ENCODE measurements around the gene HLA-DPA1. TPM values are rescaled to one million over a fixed set of nuclear protein-coding genes. Genes with fewer than 3 reads are reported as not detected.

Gene HLA-DPA1
- total RNA-seq, 1 donor from 2014 or later: 7.3 TPM

DNA sequence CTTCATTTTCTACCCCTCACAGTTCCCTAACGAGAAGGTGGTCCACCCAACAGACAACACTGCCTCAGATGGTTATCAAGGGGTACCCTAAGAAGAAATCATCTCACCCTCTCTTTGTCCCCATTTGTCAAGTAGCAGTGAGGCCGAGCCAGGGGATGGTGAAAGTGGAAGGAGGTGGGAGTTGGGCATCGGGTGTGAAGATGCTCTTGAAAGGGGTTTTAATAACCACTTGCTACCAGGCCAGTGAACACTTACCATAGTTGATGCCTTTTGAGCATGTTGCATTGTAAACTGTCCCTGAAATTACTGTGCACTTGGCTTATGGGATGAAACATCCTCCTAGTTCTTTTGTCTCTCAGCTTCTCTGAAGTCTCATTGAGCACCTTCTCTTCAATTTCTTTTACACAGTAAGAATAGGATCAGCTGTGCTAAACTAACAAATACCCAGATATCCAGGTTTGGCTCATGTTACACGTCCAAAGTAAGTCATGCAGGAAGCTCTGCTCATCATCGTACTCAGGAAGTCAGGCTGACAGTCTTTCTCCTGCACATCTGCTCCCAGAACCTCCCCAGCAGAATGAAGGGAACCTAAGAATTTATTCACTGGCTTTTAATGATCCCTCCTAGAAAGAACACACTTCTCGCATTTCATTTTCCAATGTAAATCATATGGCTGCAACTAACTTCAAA, 15.6 kb upstream of the HLA-DPA1 start:
- DNase-seq (ENCODE audit: extremely low read depth, low read depth, low spot score): no peak

DNA sequence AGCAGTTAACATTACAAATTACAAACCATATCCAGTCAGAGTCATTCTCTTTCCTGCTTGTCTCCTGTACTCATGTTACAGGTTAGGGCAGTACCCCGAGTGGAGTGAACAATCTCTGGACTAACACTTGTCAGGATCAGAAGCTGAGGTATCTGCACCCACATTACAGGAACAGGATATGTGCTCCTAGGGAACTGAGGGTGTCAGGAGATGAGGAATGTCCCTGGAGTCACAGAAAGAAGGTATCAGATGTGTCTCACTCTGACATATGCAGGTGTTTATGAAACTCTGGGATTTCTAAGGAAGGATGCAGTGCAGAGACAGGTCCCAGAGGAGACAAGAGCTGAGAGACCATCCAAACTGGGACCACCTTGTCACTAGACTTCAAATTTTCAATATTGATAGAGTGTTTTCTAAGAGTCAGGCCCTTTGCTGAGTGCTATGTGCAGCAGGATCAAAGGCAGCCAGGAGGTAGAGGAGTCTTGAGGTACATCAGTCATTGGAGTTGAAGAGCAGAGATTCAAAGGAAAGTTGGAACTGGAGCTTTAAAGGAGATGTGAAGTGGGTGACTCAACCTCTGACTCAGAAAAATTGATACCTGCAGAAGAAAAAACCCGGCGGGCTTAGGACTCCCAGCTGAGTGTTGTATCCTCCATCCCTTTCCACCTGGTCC, 14.9 kb upstream of the HLA-DPA1 start:
- no peak for DNase-seq (ENCODE audit: extremely low read depth, low read depth, low spot score)

DNA sequence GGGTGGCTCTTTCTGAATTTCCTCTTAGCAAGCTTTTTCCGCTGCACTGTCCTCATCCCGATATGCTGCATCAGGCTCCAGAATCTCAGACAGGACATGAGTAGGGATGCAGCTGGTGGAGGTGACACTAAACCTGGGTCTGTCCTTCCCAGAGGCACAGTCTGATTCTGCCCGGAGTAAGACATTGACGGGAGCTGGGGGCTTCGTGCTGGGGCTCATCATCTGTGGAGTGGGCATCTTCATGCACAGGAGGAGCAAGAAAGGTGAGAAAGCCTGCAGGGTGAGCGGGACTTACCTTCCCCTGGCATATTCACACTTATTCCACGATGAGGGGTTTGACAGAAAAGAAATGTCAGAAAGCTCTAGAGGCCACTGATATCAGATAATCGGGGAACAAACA, 12.2 kb upstream of the HLA-DPA1 start:
- DNase-seq (ENCODE audit: extremely low read depth, low read depth, low spot score): no peak

DNA sequence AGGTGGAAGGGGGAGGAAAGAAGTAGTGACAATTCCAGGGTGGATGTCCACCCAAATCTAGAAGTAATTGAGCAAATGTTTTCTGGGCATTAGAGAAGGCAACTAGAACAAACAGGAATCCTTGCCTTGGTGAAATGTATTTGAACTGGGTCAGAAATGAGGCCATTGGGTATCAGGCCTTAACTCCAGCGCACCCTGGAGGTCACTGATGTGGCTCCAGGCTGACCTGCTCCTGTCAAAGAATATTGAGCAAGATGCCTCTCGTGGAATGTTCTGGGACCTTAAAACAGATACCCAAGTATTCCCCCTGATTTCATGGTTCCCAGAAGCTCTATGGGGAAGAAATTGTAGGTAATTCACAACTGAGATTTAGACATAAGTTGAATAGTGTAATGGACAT, 9.3 kb upstream of the HLA-DPA1 start:
- DNase-seq (ENCODE audit: extremely low read depth, low read depth, low spot score): no peak

DNA sequence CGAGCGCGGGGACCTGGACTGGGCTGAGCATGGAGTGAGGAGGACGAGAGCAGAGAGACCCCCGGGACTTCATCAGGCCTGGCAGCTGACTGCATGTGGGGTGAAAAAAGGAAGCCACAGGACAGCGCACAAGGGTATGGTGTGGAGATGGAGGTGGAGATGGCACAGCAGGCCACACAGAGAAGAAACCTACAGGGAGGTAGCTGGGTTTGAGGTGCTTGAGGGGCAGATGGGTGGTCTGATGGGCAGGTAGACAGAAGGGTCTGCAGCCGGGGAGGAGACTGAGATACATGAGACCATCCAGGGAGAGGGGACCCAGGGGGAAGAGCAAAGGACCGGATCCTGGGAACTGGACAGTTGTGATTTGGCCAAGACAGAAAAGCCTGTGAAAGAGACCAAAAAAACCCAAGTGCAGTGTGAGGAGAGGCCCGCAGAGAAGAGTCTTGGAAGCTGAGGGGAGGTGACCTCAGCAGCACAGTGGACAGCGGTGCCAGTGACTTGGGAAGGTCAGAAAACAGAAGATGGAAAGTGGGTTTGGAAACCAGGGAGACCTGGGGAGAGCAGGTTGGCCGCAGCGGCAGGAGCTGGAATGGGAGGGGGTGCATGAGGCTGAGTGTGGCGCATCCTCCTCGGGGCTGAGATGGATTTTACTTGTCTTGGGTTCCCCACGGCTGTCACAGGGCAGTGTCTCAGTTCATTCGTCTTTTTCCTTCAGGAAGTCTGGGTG, 7.8 kb upstream of the HLA-DPA1 start:
- no peak for DNase-seq (ENCODE audit: extremely low read depth, low read depth, low spot score)

DNA sequence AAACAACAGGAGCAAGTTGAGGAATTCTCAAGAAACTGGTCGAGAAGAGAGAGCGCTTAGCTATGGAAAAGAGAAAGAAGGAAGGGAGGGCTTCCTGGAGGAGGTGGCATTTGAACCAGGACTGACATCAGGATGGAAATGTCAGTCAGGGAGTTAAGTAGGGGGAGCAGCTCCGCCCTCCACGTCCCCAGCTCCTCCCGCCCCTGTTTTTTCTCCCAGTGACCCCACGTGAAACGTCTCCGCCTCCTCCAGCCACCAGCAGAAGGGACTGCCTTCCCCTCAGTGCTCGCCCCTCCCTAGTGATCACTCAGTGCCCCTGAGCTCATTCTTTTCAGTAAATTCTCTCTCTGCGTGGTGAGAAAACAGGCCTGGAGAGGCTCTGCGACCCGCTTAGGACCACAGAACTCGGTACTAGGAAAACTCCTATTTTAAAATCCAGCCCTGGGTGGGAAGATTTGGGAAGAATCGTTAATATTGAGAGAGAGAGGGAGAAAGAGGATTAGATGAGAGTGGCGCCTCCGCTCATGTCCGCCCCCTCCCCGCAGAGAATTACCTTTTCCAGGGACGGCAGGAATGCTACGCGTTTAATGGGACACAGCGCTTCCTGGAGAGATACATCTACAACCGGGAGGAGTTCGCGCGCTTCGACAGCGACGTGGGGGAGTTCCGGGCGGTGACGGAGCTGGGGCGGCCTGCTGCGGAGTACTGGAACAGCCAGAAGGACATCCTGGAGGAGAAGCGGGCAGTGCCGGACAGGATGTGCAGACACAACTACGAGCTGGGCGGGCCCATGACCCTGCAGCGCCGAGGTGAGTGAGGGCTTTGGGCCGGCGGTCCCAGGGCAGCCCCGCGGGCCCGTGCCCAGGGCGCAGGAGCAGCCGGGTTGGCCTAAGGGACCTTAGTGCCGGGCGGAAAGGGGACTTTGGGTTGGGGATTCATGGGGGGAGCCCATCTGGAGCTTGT, 7.0 kb upstream of the HLA-DPA1 start:
- no peak for DNase-seq (ENCODE audit: extremely low read depth, low read depth, low spot score)

DNA sequence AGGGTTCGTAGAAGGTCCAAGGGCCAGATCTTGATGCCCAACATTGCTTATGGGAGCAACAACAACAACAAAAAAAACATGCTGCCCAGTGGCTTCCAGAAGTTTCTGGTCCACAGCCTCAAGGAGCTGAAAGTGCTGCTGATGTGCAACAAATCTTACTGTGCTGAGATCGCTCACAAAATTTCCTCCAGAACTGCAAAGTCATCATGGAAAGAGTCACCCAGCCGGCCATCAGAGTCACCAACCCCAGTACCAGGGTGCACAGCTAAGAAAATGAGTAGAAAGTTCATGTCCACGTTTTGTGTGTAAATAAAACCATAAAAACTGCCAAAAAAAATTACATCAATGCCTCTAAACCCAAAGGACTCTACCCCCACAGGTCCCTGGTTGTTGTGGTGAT, 6.1 kb upstream of the HLA-DPA1 start:
- no peak for DNase-seq (ENCODE audit: extremely low read depth, low read depth, low spot score)

DNA sequence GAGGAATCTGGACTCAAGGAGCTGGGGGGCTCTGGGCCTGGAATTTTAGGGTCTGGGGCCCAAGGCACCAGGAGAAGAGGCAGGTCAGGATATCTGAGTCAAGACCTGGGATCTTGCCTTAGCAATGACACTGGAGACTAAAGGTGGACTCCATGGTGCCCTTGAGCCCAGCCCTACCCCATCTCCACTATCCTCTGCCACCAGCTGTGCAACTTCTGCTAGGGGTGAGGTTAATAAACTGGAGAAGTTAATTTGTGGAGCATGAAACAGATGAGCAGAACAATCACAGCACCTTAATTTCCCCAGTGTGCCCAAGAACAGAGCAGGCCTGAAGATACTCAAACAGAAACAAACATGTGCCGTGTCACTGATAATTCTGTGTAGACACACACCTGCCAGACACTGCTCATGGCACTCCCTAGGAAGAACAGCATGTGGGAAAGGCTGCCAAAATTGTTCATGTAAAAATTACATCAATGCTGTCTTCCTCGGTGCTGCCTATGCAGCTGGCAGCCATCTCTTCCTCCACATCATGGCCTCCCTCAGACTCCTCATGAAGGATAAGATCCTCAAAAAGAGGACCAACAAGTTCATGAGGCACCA, 5.6 kb upstream of the HLA-DPA1 start:
- DNase-seq (ENCODE audit: extremely low read depth, low read depth, low spot score): no peak

DNA sequence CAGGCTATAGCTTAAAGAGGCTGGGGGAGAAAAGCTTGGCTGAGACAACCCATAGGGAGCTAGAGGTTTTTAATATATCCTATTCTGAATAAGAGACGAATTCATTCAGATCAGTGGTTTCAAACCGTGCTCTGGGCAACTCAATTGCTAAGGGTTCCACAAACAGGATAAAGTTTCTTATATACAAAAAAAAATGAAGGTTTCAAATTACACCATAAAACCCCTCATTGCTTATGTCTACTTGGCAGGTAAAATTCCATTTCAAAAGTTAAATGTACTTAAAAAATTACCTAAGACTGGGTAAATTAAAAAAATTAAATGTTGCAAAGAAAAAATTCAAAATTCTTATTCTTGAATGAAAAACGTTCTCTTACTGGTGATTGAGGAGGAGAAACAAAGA, 5.0 kb upstream of the HLA-DPA1 start:
- no peak for DNase-seq (ENCODE audit: extremely low read depth, low read depth, low spot score)

DNA sequence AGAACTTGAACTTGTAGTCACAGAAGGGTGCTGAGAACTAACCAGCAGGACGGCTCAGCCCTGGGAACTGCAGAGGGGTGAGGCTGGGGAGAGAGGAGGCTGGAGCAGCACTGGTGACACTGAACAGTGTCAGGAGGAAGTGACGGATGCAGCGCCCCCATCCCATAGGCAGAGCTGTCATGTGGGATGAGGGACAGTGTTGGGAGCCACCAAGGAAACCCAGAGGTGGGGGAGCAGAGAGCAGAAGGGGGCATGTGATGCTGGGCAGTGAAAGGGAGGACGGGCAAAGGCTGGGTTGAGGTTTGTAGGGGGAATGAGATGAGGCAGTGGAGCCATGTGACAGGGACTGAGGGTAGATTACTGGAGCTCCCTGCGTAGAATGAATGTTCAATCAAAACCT, 4.5 kb upstream of the HLA-DPA1 start:
- no peak for DNase-seq (ENCODE audit: extremely low read depth, low read depth, low spot score)

DNA sequence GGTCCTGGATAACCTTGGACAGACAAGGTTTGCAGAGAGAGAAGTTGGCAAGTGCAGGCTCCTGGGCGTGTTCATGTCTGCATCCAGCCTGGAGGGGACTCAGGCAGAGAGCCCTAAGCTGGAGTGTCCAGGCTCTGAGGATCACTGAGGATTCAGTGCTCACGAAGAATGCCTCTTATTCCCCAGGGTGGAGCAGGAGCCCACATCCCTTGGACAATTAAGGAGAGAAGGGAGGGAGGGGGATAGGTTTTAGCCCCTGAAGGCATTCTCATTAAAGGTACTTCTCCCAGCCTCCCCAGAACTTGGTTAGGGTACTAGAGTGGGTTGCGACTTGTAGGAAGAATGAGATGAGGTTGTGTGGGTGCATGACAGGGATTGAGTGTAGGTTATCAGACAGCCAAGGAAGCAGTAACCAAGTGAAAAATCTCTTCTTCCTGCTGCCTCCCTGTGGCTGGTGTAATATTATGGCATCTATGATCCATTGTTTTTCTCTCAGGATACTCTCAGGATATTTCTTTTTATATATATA, 3.0 kb upstream of the HLA-DPA1 start:
- no peak for DNase-seq (ENCODE audit: extremely low read depth, low read depth, low spot score)

DNA sequence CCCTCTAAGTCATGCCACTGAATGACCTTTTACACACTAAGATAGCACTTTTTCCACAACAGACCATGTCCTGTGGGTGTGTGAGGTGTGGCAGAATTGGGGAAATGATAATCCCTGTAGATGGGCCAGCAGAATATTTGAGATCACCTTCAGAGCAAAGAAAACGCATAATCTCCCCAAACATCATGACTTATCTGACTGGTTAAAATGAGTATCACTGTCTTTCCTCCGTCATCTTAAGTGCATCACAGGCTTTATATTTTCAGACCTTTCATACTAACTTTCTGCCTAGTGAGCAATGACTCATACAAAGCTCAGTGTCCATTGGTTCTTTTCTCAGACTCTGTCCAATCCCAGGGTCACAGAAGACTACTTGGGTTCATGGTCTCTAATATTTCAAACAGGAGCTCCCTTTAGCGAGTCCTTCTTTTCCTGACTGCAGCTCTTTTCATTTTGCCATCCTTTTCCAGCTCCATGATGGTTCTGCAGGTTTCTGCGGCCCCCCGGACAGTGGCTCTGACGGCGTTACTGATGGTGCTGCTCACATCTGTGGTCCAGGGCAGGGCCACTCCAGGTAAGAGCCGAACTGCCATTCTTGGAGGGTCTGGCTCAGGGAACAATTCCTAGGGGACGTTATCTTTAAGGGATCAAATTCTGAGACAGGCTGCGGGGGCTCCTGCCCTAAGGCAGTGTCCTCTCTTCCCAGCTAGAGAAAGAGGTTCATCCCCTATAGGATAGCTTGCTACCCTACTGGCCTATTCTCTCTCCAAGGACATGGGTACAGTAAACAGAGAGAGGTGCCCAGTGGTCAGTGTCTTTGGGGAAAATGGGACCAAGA, 2.3 kb upstream of the HLA-DPA1 start, which contains the start of gene HLA-DPB1:
HLA-DPB1 (plus strand) TSS at position 423 of the 838 bp plus-strand sequence; CDS start at position 475, 52 bp downstream.
- peak; percentile 14 for DNase-seq (ENCODE audit: extremely low read depth, low read depth, low spot score)

DNA sequence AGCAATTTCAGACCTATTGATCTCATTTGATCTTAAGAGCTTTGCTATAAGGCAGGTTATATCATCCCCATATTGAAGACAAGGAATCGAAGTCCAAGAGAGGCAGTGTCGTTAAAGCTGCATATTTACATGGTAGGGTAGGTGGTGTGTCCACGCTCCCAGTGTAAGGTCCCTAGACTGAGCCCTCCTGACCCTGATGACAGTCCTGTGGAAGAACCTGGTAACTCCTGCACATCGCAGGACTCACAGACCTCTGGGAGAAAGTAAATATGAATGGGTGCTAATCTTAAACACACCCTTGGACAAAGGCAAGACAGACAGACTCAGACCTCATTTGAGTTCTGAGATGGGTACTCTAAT, 1.7 kb upstream of the HLA-DPA1 start:
- DNase-seq (ENCODE audit: extremely low read depth, low read depth, low spot score): no peak

DNA sequence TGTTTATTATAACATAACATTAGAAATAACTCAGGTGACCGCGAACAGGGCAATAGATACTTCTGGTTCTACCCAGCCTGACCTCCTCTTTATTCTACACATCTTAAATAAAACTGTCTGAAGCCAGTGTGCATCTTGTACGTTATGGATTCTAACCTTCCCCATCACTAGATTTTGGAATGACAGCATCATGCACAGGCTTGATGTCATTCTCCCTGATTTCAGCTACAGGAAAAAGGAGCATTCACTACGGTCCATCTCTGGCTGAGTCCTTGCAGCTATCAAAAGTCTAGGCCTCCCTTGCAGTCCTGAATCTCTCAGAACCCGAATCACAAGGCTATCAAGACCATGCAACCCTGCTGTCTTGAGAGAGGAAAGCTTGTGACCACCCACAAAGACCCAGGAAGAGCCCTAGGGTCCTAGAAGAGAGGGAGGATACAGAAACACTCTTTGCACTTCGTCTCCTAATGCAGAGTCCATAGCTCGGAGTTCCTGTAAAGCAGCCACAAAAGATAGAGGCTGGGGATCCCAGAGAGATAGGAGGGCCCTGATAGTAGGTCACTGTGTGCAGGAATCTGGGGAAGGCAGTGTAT, 845 bp downstream of the HLA-DPA1 start:
- no peak for DNase-seq (ENCODE audit: extremely low read depth, low read depth, low spot score)

DNA sequence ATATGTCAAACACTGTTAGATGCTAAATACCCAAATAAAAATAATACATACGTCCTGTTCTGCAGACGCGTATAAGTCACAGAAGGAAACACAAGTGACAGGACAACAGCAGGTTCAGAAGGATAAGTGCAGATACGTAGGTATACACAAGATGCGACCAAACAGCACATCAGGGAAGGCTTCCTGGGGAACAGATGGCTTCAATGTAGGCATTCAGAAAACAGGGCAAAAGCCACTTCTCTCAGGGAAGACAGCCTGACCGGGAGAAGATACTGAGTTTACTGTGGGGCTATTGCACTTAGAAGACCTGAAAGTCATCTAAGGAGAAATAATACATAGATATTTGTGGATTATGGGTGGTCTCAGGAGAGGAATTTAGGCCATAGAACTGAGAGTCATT, 1.9 kb downstream of the HLA-DPA1 start:
- no peak for DNase-seq (ENCODE audit: extremely low read depth, low read depth, low spot score)

DNA sequence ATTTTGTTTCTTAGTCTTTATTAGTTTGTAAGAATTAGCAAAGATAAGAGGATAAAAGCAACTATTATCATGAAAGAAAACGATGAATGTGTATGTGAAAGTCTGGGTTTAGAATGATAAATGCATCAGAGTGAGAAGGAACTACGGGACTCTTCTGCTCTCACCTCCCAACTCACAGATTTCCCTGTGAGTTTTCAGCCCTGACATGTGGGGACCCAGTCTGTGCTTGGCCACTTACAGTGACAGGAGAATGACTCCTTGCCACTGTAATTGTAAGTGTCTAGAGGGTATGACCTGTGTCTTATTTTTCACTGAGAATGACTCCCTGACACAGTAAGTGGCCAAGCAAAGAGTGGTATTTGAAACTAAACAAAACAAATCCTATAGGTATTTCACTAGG, 2.5 kb downstream of the HLA-DPA1 start:
- DNase-seq (ENCODE audit: extremely low read depth, low read depth, low spot score): no peak

DNA sequence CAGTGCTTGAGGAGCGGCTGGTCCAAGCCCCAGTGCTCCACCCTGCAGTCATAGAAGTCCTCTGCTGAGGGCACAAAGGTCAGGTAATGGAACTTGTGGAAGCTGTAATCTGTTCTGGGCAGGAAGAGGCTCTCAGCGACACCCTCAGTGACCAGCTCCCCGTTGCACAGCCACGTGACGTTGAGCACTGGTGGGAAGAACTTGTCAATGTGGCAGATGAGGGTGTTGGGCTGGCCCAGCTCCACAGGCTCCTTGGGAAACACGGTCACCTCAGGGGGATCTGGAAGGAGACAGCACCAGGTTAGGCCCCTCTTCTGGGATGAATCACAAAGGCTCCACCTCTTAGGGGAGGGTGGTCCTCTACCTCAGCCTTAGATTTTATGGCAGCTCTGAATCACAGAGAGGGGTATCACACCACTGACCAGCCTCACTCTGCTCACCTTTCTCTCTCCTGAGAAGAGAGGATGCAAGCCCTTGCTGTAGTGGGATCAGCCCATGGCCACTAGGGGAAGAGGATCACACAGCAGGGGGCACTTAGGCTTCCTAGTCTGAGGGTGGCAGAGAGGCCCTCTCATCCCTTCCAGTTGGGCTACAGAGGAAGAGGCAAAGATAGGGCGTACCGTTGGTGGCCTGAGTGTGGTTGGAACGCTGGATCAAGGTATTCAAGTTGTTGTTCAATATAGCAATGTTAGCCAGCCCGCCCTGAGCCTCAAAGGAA, 4.3 kb downstream of the HLA-DPA1 start:
- no peak for DNase-seq (ENCODE audit: extremely low read depth, low read depth, low spot score)

DNA sequence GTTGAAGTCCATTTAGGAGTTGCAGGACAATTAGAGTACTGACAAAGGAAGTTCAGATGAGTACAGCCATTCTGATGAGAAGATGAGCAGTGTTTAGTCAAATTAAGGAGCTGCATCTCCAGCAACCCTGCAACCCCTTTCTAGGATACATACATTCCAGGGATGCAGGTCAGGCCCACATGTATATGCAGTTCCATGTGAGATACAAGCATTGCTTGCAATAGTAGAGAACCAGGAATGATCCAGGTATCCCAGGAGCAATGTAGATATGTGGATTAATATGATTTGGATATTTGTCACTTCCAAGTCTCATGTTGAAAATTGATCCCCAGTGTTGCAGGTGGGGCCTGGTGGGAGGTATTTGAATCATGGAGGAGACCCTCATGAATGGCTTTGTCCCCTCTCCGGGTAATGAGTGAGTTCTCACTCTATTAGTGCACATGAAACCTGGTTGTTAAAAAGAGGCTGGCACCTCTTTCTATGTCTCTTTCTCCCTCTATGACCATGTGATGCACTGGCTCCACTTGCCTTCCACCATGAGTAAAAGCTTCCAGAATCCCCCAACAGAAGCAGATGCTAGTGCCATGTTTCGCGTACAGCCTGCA, 6.4 kb downstream of the HLA-DPA1 start:
- DNase-seq (ENCODE audit: extremely low read depth, low read depth, low spot score): no peak
